ENCODE data around the gene UBA52. TPM values are rescaled to one million over a fixed set of nuclear protein-coding genes. Genes with fewer than 3 reads are reported as not detected.

UBA52 gene
- total RNA-seq, 1 experiment from 2014 or later, result 628 TPM

GRCh38 chr19:18542941-18543813 lies 28.5 kb upstream of the UBA52 start, which contains the start of gene FKBP8:
Gene FKBP8, minus strand, starts transcription at chr19:18543573. Its CDS starts 1,603 bp downstream, at chr19:18541970.
- in situ Hi-C loops (cut with HindIII; ENCODE audit: low pct_unique_long_range_greater_than_20kb, low sequenced_read_pairs), result no loop called here
- DNase-seq (ENCODE audit: low read depth), result peak; percentile 75

DNA sequence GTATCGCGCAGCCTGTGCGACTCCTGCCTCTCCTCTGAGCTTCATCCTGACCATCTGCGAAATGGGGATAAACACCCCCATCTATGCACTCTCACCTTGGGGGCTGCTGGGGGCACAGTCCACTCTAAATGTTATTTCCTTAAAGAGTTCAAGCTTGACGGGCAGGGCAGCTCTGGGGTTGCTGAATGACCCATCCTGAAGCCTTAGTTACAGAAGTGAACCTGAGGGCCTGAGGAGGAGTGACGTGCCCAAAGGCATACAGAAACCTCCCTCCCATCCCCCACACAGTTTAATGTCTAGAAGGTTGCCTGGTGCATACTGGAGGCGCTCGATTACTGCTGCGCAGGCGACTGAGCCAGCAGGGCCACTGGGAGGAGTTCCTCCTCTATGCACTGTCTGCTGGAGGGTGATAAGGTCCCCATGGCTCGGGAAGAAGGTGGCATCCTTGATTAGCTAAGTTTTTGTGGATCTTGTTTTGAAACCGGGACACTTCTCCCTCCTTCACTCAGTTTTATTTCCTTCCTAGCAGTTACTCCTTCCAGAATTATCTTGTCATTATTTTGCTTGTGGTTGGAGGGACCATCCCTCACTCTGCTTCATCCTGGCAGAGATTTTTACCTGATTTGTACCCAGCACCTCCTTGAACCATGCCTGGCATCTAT lies 27.7 kb upstream of the UBA52 start:
- in situ Hi-C loops (cut with HindIII; ENCODE audit: low pct_unique_long_range_greater_than_20kb, low sequenced_read_pairs), result no loop called here
- peak; percentile 66 for DNase-seq (ENCODE audit: low read depth)

DNA sequence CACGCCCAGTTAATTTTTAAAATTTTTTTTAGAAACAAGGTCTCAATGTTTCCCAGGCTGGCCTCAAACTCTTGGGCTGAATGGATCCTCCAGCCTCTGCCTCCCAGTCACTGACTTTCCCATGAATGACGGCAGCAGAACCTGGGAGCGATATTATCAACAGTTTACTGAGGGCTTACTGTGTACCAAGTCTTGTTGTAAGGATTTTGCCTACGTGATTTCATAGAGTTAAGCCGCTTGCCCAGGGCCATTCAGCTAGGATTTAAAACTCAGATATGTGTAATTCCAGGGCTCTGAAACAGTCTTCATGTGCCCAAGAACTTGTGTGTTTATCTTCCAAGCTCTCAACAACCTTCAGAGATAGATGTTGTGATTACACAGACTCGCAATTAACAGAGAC lies 20.0 kb upstream of the UBA52 start:
- in situ Hi-C loops (cut with HindIII; ENCODE audit: low pct_unique_long_range_greater_than_20kb, low sequenced_read_pairs), result no loop called here
- DNase-seq (ENCODE audit: low read depth), result no peak

- peak; percentile 92 for DNase-seq (ENCODE audit: low read depth)
- in situ Hi-C loops (cut with HindIII; ENCODE audit: low pct_unique_long_range_greater_than_20kb, low sequenced_read_pairs), result no loop called here
Observed at GRCh38 chr19:18557411-18558201, 14.1 kb upstream of the UBA52 start, which contains the start of gene KXD1. Gene KXD1, plus strand, starts transcription at chr19:18557870. Its CDS starts 4,187 bp downstream, at chr19:18562057.

DNA sequence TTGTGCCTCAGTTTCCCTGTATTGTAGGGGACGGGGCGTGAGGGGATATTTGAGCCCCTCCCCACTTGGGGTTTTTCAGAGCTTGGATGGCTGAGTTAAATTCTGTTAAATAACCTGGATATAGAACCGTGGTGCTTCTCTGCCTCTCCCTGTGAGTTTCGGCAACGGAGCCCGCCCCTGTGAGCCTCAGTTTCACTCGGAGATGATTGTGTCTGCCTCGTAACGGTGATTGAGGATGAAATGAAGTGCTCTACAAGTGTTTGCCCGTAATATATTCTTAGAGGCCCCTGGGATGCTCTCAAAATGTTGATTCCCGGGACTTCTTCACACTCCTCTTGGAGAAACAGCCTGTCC lies 13.5 kb upstream of the UBA52 start:
- DNase-seq (ENCODE audit: low read depth), result no peak
- in situ Hi-C loops (cut with HindIII; ENCODE audit: low pct_unique_long_range_greater_than_20kb, low sequenced_read_pairs), result no loop called here

- in situ Hi-C loops (cut with HindIII; ENCODE audit: low pct_unique_long_range_greater_than_20kb, low sequenced_read_pairs), result no loop called here
- no peak for DNase-seq (ENCODE audit: low read depth)
Observed at GRCh38 chr19:18558604-18559003, 13.1 kb upstream of the UBA52 start.

- in situ Hi-C loops (cut with HindIII; ENCODE audit: low pct_unique_long_range_greater_than_20kb, low sequenced_read_pairs), result no loop called here
- DNase-seq (ENCODE audit: low read depth), result no peak
Observed at GRCh38 chr19:18559685-18560084, 12.0 kb upstream of the UBA52 start.

DNA sequence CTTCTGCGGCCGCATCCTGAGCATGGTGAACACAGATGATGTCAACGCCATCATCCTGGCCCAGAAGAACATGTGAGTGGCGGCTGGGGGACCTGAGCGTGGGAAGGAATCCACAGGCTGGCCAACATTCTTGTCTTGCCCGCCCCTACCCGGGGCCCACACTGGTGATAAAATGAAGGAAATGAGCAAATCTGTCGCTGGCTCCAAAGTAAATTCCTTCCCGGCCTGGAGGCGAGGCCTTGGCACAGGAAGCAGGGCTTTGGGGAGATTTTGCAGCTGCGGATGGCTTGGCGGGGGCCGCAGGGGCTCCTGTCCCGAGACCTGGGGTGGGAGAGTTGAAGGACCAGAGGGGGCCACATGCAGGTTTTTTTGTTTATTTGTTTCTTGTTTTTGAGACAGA lies 9.6 kb upstream of the UBA52 start:
- no peak for DNase-seq (ENCODE audit: low read depth)
- in situ Hi-C loops (cut with HindIII; ENCODE audit: low pct_unique_long_range_greater_than_20kb, low sequenced_read_pairs), result no loop called here

DNA sequence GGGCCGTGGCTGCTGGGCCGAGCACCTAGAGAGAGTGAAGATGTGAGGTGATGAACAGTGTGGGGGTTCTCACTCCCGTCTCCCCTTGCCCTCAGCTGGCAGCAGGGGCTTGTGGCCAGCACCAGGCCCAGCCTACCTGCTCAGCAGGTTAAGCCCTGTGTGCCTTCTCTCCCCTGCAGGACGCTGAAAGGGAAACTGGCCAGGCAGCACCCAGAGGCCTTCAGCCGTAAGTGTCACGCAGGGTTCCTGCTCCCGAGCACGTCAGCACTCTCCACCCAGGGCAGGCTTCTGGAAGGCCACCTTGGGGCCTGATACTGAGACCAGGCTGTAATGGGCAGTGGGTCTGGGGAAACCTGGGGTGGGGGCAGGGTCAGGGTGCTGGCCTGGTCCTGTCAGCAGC lies 4.7 kb upstream of the UBA52 start:
- in situ Hi-C loops (cut with HindIII; ENCODE audit: low pct_unique_long_range_greater_than_20kb, low sequenced_read_pairs), result no loop called here

DNA sequence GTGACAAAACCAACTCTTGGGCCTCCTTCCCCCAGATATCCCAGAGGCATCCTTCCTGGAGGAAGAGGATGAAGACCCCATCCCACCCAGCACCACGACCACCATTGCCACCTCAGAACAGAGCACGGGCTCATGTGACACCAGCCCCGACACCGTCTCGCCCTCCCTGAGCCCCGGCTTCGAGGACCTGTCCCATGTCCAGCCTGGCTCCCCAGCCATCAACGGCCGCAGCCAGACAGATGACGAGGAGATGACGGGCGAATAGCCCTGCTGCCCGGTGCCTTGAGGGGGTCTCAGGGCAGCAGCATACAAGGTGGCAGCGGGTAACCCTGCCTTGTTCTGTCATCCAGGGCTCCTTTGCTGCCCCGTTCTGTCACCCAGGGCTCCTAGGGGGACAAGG lies 3.3 kb upstream of the UBA52 start:
- in situ Hi-C loops (cut with HindIII; ENCODE audit: low pct_unique_long_range_greater_than_20kb, low sequenced_read_pairs), result no loop called here
- DNase-seq (ENCODE audit: low read depth), result no peak

More for the DNA sequence above, 4.7 kb upstream of the UBA52 start:
- DNase-seq (ENCODE audit: low read depth), result no peak

DNA sequence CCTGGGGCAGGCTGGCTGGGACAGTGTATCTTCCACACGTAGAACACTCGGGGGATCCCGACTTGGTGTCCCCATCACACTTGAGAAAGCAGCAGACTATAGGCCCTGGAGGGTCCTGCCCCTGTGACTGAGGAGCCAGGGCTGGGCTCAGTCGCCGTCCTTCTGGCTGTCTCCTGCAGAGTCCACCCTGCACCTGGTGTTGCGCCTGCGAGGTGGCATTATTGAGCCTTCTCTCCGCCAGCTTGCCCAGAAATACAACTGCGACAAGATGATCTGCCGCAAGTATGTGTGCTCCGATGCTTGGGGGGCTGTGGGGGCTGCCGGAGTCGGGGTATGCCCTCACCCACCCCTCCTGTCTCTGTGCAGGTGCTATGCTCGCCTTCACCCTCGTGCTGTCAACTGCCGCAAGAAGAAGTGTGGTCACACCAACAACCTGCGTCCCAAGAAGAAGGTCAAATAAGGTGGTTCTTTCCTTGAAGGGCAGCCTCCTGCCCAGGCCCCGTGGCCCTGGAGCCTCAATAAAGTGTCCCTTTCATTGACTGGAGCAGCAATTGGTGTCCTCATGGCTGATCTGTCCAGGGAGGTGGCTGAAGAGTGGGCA lies 3.1 kb downstream of the UBA52 start:
- no peak for DNase-seq (ENCODE audit: low read depth)
- in situ Hi-C loops (cut with HindIII; ENCODE audit: low pct_unique_long_range_greater_than_20kb, low sequenced_read_pairs), result no loop called here

DNA sequence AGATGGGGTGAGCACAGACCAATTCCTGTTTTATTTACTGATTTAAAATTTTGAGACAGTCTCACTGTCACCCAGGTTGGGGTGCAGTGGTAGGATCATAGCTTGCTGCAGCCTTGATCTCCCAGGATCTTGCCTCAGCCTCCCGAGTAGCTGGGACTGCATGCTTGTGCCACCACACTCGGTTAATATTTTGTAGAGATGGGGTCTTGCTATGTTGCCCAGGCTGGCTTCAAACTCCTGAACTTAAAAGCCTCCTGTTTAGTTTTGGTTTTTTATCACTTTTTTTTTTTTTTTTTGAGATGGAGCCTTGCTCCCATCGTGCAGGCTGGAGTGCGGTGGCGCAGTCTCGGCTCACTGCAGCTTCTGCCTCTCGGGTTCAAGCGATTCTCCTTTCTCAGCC lies 4.7 kb downstream of the UBA52 start:
- DNase-seq (ENCODE audit: low read depth), result no peak
- in situ Hi-C loops (cut with HindIII; ENCODE audit: low pct_unique_long_range_greater_than_20kb, low sequenced_read_pairs), result no loop called here

DNA sequence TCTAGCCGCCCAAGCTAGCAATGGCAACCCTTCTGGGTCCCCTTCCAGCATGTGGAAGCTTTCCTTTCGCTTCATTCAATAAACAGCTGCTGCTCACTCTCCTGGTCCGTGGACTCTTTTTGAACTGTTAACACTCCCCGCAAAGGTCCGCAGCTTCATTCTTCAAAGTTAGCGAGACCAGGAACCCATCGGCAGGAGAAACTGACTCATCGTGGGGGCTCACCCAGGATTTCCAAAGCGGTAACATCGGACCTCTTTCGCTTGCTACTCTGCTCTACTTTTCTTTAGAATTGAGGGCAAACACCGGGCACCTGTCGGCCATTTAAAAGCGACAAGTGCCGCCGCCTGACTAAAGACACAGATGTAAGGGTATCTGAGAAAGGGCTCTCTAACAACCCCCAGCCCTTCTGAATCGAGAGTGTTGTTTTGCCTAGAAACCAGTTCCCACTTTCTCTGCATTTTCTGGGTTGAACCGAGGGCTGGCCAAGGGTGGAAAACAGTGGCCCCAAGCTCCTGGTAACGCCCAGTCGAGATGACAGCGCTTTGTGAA lies 5.8 kb downstream of the UBA52 start:
- in situ Hi-C loops (cut with HindIII; ENCODE audit: low pct_unique_long_range_greater_than_20kb, low sequenced_read_pairs), result no loop called here
- no peak for DNase-seq (ENCODE audit: low read depth)

GRCh38 chr19:18580311-18580710 lies 8.7 kb downstream of the UBA52 start:
- DNase-seq (ENCODE audit: low read depth), result no peak
- in situ Hi-C loops (cut with HindIII; ENCODE audit: low pct_unique_long_range_greater_than_20kb, low sequenced_read_pairs), result no loop called here

GRCh38 chr19:18586306-18586705 lies 14.6 kb downstream of the UBA52 start:
- DNase-seq (ENCODE audit: low read depth), result no peak
- in situ Hi-C loops (cut with HindIII; ENCODE audit: low pct_unique_long_range_greater_than_20kb, low sequenced_read_pairs), result no loop called here

DNA sequence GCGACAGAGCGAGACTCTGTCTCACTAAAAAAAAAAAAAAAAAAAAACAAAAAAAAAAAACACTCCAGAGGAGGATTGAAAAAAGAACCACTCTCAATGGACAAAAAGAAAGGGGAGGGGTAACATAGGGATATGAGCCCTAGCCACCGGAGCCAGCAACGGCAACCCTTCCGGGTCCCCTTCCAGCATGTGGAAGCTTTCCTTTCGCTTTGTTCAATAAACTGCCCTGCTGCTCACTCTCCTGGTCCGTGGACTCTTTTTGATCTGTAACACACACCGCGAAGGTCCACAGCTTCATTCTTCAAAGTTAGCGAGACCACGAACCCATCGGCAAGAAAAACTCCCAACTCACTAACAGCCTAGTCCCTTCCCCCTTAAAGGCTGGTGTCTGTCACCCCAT lies 15.9 kb downstream of the UBA52 start:
- no peak for DNase-seq (ENCODE audit: low read depth)
- in situ Hi-C loops (cut with HindIII; ENCODE audit: low pct_unique_long_range_greater_than_20kb, low sequenced_read_pairs), result no loop called here

DNA sequence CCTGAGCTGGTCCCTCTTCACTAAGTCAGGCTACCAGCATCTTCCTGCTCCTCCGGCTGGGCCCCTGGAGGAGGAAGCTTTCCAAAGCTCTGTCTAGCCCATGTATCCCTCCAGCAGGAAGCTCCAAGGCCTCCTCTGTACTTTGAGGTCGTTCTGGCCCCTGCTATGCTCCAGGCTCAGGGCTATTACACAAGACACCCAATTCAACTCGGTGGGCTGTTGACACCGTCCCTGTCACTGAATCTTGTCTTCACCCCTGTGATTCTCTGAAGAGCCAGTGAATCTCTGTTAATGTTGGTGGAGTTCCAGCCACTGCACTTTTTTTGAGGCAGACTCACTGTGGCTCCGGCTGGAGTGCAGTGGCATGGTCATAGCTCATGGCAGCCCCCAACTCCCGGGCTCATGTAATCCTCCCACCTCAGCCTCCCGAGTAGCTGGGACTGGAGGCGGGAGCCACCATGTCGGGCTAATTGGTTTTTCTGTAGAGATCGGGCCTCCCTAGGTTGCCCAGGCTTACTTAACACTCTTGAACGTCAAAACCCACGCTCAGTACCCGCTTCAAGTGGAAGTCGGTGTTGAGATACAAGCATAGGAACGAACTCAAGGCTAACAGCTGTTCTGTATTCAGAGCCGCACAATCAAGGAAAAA lies 16.4 kb downstream of the UBA52 start:
- DNase-seq (ENCODE audit: low read depth), result no peak
- in situ Hi-C loops (cut with HindIII; ENCODE audit: low pct_unique_long_range_greater_than_20kb, low sequenced_read_pairs), result no loop called here

All from Caki2 (cell line).